Activated naive CD4-positive, alpha-beta T cell treated with anti-CD3 and anti-CD28 coated beads, Interleukin-2, amount 50 U/mL, for 24 hours (primary cell): ENCODE measurements around the gene CSNK1G1.
"Not testable (repeated sequence)": the region's sequence is repeated elsewhere in the genome, so short reads cannot be mapped to it uniquely, and the experiment has no call there.

Experiments
- H3K27ac Mint-ChIP-seq: one replicate; pipeline ENCODE4 v1.8.0; 2021; ENCODE audit warnings: mild to moderate bottlenecking, mixed read lengths
- H3K27me3 Mint-ChIP-seq: one replicate; pipeline ENCODE4 v1.8.0; 2021; ENCODE audit warnings: mixed read lengths
- H3K36me3 Mint-ChIP-seq: one replicate; pipeline ENCODE4 v1.8.0; 2021; ENCODE audit warnings: mixed read lengths
- H3K4me1 Mint-ChIP-seq: one replicate; pipeline ENCODE4 v1.8.0; 2021; ENCODE audit warnings: mixed read lengths
- H3K4me3 Mint-ChIP-seq: one replicate; pipeline ENCODE4 v1.8.0; 2021; ENCODE audit warnings: mild to moderate bottlenecking, mixed read lengths
- H3K9me3 Mint-ChIP-seq: one replicate; pipeline ENCODE4 v1.8.0; 2021; ENCODE audit warnings: mixed read lengths

Gene CSNK1G1

GRCh38 chr15:64369078-64369607 lies 13.2 kb upstream of the CSNK1G1 start:
- H3K36me3 Mint-ChIP-seq = no peaks in the 10 kb centered on the region
- no peaks in the 10 kb centered on the region for H3K9me3 Mint-ChIP-seq
- H3K27me3 Mint-ChIP-seq = no peaks in the 10 kb centered on the region
- no peak overlapping the region for H3K27ac Mint-ChIP-seq
- H3K4me1 Mint-ChIP-seq = no peaks in the 10 kb centered on the region
- no peak overlapping the region for H3K4me3 Mint-ChIP-seq

- H3K4me3 Mint-ChIP-seq = no peak overlapping the region
- H3K27me3 Mint-ChIP-seq = no peaks in the 10 kb centered on the region
- no peaks in the 10 kb centered on the region for H3K9me3 Mint-ChIP-seq
- H3K36me3 Mint-ChIP-seq = no peaks in the 10 kb centered on the region
- no peak overlapping the region for H3K27ac Mint-ChIP-seq
- H3K4me1 Mint-ChIP-seq = peaks cover 4% of the 10 kb centered on the region
Measured at GRCh38 chr15:64361259-64361658, 5.3 kb upstream of the CSNK1G1 start.

GRCh38 chr15:64356710-64357040 lies 702 bp upstream of the CSNK1G1 start:
- H3K27me3 Mint-ChIP-seq = no peaks in the 10 kb centered on the region
- H3K27ac Mint-ChIP-seq = peak overlapping the region; percentile 94
- H3K36me3 Mint-ChIP-seq = no peaks in the 10 kb centered on the region
- H3K4me1 Mint-ChIP-seq = peaks cover 13% of the 10 kb centered on the region
- no peaks in the 10 kb centered on the region for H3K9me3 Mint-ChIP-seq
- H3K4me3 Mint-ChIP-seq = peak overlapping the region; percentile 88

GRCh38 chr15:64355348-64355943 lies 527 bp downstream of the CSNK1G1 start:
- H3K27ac Mint-ChIP-seq = peak overlapping the region; percentile 94
- peak overlapping the region; percentile 88 for H3K4me3 Mint-ChIP-seq
- H3K4me1 Mint-ChIP-seq = peaks cover 18% of the 10 kb centered on the region
- H3K9me3 Mint-ChIP-seq = no peaks in the 10 kb centered on the region
- no peaks in the 10 kb centered on the region for H3K27me3 Mint-ChIP-seq
- H3K36me3 Mint-ChIP-seq = no peaks in the 10 kb centered on the region

GRCh38 chr15:64354688-64355344 lies 1.2 kb downstream of the CSNK1G1 start:
- Mint-ChIP-seq H3K36me3 (no peaks in the 10 kb centered on the region), H3K27me3 (no peaks in the 10 kb centered on the region), H3K4me3 (peak overlapping the region; percentile 88), H3K27ac (peak overlapping the region; percentile 94), H3K4me1 (peaks cover 18% of the 10 kb centered on the region), H3K9me3 (no peaks in the 10 kb centered on the region)

- Mint-ChIP-seq H3K4me3 (no peak overlapping the region), H3K27me3 (no peaks in the 10 kb centered on the region), H3K36me3 (peaks cover 3% of the 10 kb centered on the region), H3K9me3 (no peaks in the 10 kb centered on the region), H3K27ac (no peak overlapping the region), H3K4me1 (peaks cover 28% of the 10 kb centered on the region)
Measured at GRCh38 chr15:64351265-64351664, 4.7 kb downstream of the CSNK1G1 start.

- Mint-ChIP-seq H3K27me3 (no peaks in the 10 kb centered on the region), H3K9me3 (no peaks in the 10 kb centered on the region), H3K27ac (no peak overlapping the region), H3K4me3 (no peak overlapping the region), H3K4me1 (peaks cover 32% of the 10 kb centered on the region), H3K36me3 (peaks cover 3% of the 10 kb centered on the region)
Measured at GRCh38 chr15:64349375-64349774, 6.6 kb downstream of the CSNK1G1 start.

- Mint-ChIP-seq H3K27me3 (no peaks in the 10 kb centered on the region), H3K9me3 (no peaks in the 10 kb centered on the region), H3K27ac (no peak overlapping the region), H3K36me3 (peaks cover 4% of the 10 kb centered on the region), H3K4me1 (peaks cover 36% of the 10 kb centered on the region), H3K4me3 (no peak overlapping the region)
Measured at GRCh38 chr15:64348455-64348854, 7.5 kb downstream of the CSNK1G1 start.

GRCh38 chr15:64346242-64346641 lies 9.7 kb downstream of the CSNK1G1 start:
- not testable (repeated sequence) for H3K27me3 Mint-ChIP-seq, H3K4me3 Mint-ChIP-seq, H3K36me3 Mint-ChIP-seq, H3K27ac Mint-ChIP-seq, H3K9me3 Mint-ChIP-seq
- H3K4me1 Mint-ChIP-seq = peaks cover 39% of the 10 kb centered on the region

GRCh38 chr15:64344651-64345294 lies 11.2 kb downstream of the CSNK1G1 start:
- no peaks in the 10 kb centered on the region for H3K9me3 Mint-ChIP-seq
- H3K27ac Mint-ChIP-seq = no peak overlapping the region
- peaks cover 7% of the 10 kb centered on the region for H3K36me3 Mint-ChIP-seq
- H3K27me3 Mint-ChIP-seq = no peaks in the 10 kb centered on the region
- H3K4me1 Mint-ChIP-seq = peaks cover 37% of the 10 kb centered on the region
- no peak overlapping the region for H3K4me3 Mint-ChIP-seq

GRCh38 chr15:64343841-64344240 lies 12.1 kb downstream of the CSNK1G1 start:
- H3K36me3 Mint-ChIP-seq = peaks cover 7% of the 10 kb centered on the region
- no peak overlapping the region for H3K27ac Mint-ChIP-seq
- H3K4me1 Mint-ChIP-seq = peaks cover 37% of the 10 kb centered on the region
- no peaks in the 10 kb centered on the region for H3K27me3 Mint-ChIP-seq
- no peaks in the 10 kb centered on the region for H3K9me3 Mint-ChIP-seq
- H3K4me3 Mint-ChIP-seq = no peak overlapping the region

- H3K4me1 Mint-ChIP-seq = peaks cover 37% of the 10 kb centered on the region
- no peak overlapping the region for H3K27ac Mint-ChIP-seq
- peaks cover 7% of the 10 kb centered on the region for H3K36me3 Mint-ChIP-seq
- H3K9me3 Mint-ChIP-seq = no peaks in the 10 kb centered on the region
- H3K4me3 Mint-ChIP-seq = no peak overlapping the region
- no peaks in the 10 kb centered on the region for H3K27me3 Mint-ChIP-seq
Measured at GRCh38 chr15:64343222-64343621, 12.8 kb downstream of the CSNK1G1 start.

- Mint-ChIP-seq H3K4me1 (peaks cover 30% of the 10 kb centered on the region), H3K27me3 (no peaks in the 10 kb centered on the region), H3K36me3 (peaks cover 4% of the 10 kb centered on the region), H3K4me3 (no peak overlapping the region), H3K27ac (no peak overlapping the region), H3K9me3 (no peaks in the 10 kb centered on the region)
Measured at GRCh38 chr15:64341961-64342360, 14.0 kb downstream of the CSNK1G1 start.

GRCh38 chr15:64340355-64340754 lies 15.6 kb downstream of the CSNK1G1 start:
- H3K4me1 Mint-ChIP-seq = peaks cover 33% of the 10 kb centered on the region
- peaks cover 4% of the 10 kb centered on the region for H3K36me3 Mint-ChIP-seq
- H3K27ac Mint-ChIP-seq = no peak overlapping the region
- H3K9me3 Mint-ChIP-seq = no peaks in the 10 kb centered on the region
- no peak overlapping the region for H3K4me3 Mint-ChIP-seq
- H3K27me3 Mint-ChIP-seq = no peaks in the 10 kb centered on the region

GRCh38 chr15:64337761-64338160 lies 18.2 kb downstream of the CSNK1G1 start:
- Mint-ChIP-seq H3K27ac (peak overlapping the region; percentile 25), H3K9me3 (no peaks in the 10 kb centered on the region), H3K27me3 (no peaks in the 10 kb centered on the region), H3K4me3 (no peak overlapping the region), H3K36me3 (peaks cover 4% of the 10 kb centered on the region), H3K4me1 (peaks cover 34% of the 10 kb centered on the region)
